Measurements from ENCODE around the gene NTRK3. TPM values are rescaled to one million over a fixed set of nuclear protein-coding genes. Genes with fewer than 3 reads are reported as not detected.

The NTRK3 gene
- total RNA-seq, 1 donor from 2014 or later = 3.5 TPM

DNA sequence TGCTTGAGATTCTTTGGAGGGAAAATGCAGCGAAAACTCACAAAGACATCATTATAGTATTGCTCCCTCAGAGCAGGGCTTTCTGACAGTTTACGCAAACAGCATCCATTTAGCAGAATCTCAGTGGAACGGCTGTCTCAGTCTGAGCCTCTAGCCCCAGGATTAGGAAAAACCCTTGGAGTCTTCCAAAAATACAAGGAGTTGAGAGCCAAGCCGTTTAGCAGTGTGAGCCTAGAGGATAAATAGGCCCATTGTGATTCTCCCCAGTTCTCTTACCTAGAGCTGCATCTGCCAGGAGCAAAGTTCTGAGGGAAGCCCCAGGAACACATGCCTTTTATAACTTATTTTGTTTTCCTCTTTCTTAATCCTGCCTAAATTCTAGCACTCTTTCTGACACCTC lies 359.6 kb downstream of the NTRK3 start:
- intact Hi-C loops (cut with DNase I) = no loop called here
- no peaks in the 10 kb centered on the region for H3K9me3 ChIP-seq
- TF ChIP-seq CTCF (IDR thresholded peaks at IDR 0.05) = no peak
- H3K27me3 ChIP-seq (ENCODE audit: low read depth) = no peaks in the 10 kb centered on the region
- no peak for DNase-seq
- no peak overlapping the region for H3K27ac ChIP-seq
- H3K4me3 ChIP-seq = no peak overlapping the region
- ATAC-seq = no peak
- no peaks in the 10 kb centered on the region for H3K36me3 ChIP-seq
- H3K4me1 ChIP-seq = no peaks in the 10 kb centered on the region

DNA sequence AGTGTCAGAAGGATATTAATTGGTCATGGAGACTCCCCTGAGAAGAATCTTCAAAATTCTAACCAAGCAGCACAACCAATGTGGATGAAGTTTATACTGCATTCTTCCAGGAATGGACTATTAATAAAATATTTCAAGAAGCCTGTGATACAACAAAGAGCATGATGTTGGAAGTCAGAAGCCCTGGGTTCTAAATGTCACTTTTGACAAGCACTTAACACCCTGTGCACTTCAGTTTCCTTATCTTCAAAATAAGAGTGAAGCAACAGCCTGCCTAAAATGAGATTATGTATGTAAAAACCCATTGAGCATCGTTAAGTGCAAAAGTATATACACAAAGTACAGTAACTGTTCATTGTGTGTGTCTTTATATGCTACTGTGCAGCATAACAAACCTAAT lies 369.4 kb downstream of the NTRK3 start:
- no peak overlapping the region for H3K27ac ChIP-seq
- no peaks in the 10 kb centered on the region for H3K36me3 ChIP-seq
- DNase-seq = no peak
- no peak for TF ChIP-seq CTCF (IDR thresholded peaks at IDR 0.05)
- intact Hi-C loops (cut with DNase I) = no loop called here
- no peaks in the 10 kb centered on the region for H3K4me1 ChIP-seq
- no peaks in the 10 kb centered on the region for H3K9me3 ChIP-seq
- no peak for ATAC-seq
- no peak overlapping the region for H3K4me3 ChIP-seq
- H3K27me3 ChIP-seq (ENCODE audit: low read depth) = no peaks in the 10 kb centered on the region

DNA sequence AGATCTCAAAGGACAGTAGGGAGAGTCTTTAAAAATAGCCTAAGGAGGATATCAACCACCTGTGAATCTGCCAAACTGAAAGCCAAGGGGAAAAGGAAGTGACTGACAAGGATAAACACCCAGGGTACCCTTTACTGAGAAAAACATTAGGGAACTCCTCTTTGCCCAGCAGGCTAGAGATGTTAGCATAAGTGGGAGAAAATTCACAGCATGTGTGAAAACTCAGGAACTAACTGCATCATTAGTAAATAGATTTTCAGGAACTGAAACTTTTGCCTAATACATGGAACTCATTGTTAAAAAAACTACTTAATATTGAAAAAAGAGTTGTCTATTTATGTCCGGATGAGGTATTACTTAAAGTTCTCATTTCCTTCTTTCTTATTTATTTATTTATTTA lies 375.5 kb downstream of the NTRK3 start:
- no peak overlapping the region for H3K27ac ChIP-seq
- H3K4me3 ChIP-seq = no peak overlapping the region
- no peaks in the 10 kb centered on the region for H3K9me3 ChIP-seq
- H3K27me3 ChIP-seq (ENCODE audit: low read depth) = no peaks in the 10 kb centered on the region
- no peak for TF ChIP-seq CTCF (IDR thresholded peaks at IDR 0.05)
- no peaks in the 10 kb centered on the region for H3K36me3 ChIP-seq
- H3K4me1 ChIP-seq = no peaks in the 10 kb centered on the region
- intact Hi-C loops (cut with DNase I) = no loop called here
- ATAC-seq (no peak), DNase-seq (no peak)

DNA sequence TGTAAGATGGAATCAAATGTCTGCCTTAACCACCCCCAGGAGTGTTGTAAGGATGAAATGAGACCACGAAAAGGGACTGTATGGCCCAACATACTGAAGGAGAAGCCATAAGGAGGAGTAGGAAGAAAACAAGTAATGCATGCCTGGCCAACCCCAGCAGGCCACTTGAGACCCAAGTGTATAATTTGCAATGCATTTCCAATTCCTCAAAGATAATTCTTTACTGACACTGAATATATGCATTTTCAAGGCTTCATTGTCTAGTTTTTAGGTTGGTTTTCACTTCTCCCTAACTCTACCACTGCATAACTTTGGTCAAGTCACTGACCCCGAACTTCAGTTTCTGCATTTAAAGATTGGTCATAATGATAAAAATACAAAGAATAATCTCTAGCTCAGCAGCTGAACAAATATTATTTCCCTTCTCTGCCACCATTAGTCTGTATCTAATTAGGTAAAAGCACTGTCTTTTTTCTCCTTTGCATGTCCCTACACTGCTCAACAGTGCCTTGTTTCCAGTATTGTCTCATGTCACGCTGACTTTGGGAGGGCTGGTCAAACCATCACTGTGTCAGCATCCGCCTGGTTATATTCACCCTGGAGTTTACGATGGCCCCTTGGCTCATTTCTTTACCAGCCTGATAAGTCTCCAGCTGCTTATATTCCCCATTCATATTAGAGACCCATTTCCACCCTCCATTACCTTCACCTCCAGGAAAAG lies 378.6 kb downstream of the NTRK3 start:
- Histone ChIP-seq H3K4me1 (no peaks in the 10 kb centered on the region), H3K27me3 (ENCODE audit: low read depth) (no peaks in the 10 kb centered on the region), H3K9me3 (no peaks in the 10 kb centered on the region), H3K4me3 (no peak overlapping the region), H3K27ac (no peak overlapping the region), H3K36me3 (no peaks in the 10 kb centered on the region)
- intact Hi-C loops (cut with DNase I) = no loop called here
- ATAC-seq (no peak), DNase-seq (no peak)
- no peak for TF ChIP-seq CTCF (IDR thresholded peaks at IDR 0.05)

- Histone ChIP-seq H3K27me3 (ENCODE audit: low read depth) (no peaks in the 10 kb centered on the region), H3K36me3 (no peaks in the 10 kb centered on the region), H3K27ac (no peak overlapping the region), H3K9me3 (no peaks in the 10 kb centered on the region), H3K4me3 (no peak overlapping the region), H3K4me1 (no peaks in the 10 kb centered on the region)
- intact Hi-C loops (cut with DNase I) = no loop called here
- ATAC-seq (peak in 1 of 2 donors; percentile 13), DNase-seq (no peak)
- TF ChIP-seq CTCF (IDR thresholded peaks at IDR 0.05) = no peak
These were observed 379.3 kb downstream of the NTRK3 start for GRCh38 chr15:87877114-87877810.

Measured in lower lobe of right lung (tissue), 2 donors.